Colon (tissue), 2 donors: ENCODE results near the gene SLC35B2.
"Not testable (repeated sequence)": the region's sequence is repeated elsewhere in the genome, so short reads cannot be mapped to it uniquely, and the experiment has no call there.

Source experiments
- FAIRE-seq: peaks from 2 replicates; lab custom pipeline; 2012; peaks lifted over from hg19 to GRCh38; lab: Jason Lieb, UNC
- donor health status: control.
- donor health status: control.

The SLC35B2 gene

GRCh38 chr6:44234101-44235025 lies 23.0 kb downstream of the SLC35B2 start:
- FAIRE-seq: no peak

- no peak for FAIRE-seq
These were observed 23.7 kb downstream of the SLC35B2 start for GRCh38 chr6:44233567-44234100.

- no peak for FAIRE-seq
These were observed 24.4 kb downstream of the SLC35B2 start for GRCh38 chr6:44232676-44233566.

- FAIRE-seq: not testable (repeated sequence)
These were observed 25.9 kb downstream of the SLC35B2 start for GRCh38 chr6:44231426-44231825.

GRCh38 chr6:44230034-44230675 lies 27.2 kb downstream of the SLC35B2 start:
- FAIRE-seq: no peak

GRCh38 chr6:44229376-44230033 lies 27.8 kb downstream of the SLC35B2 start:
- no peak for FAIRE-seq

- FAIRE-seq: no peak
These were observed 28.5 kb downstream of the SLC35B2 start for GRCh38 chr6:44228836-44229235.

- FAIRE-seq: no peak
These were observed 28.9 kb downstream of the SLC35B2 start for GRCh38 chr6:44228433-44228832.

GRCh38 chr6:44228031-44228430 lies 29.3 kb downstream of the SLC35B2 start:
- FAIRE-seq: no peak

- no peak for FAIRE-seq
These were observed 30.1 kb downstream of the SLC35B2 start for GRCh38 chr6:44227148-44227793.

GRCh38 chr6:44226368-44227147 lies 30.8 kb downstream of the SLC35B2 start:
- FAIRE-seq: no peak

- no peak for FAIRE-seq
These were observed 31.6 kb downstream of the SLC35B2 start for GRCh38 chr6:44225579-44226325.

GRCh38 chr6:44224965-44225305 lies 32.4 kb downstream of the SLC35B2 start:
- no peak for FAIRE-seq

GRCh38 chr6:44224029-44224964 lies 33.0 kb downstream of the SLC35B2 start:
- no peak for FAIRE-seq

- FAIRE-seq: no peak
These were observed 33.9 kb downstream of the SLC35B2 start, which contains the start of gene SLC29A1 for GRCh38 chr6:44223319-44224028. Gene SLC29A1, plus strand, starts transcription at chr6:44223595. Its CDS starts 3,719 bp downstream, at chr6:44227314.

- FAIRE-seq: no peak
These were observed 34.6 kb downstream of the SLC35B2 start for GRCh38 chr6:44222486-44223318.

- FAIRE-seq: no peak
These were observed 35.4 kb downstream of the SLC35B2 start for GRCh38 chr6:44221961-44222335.
